ENCODE measurements around the gene NAT14. TPM values are rescaled to one million over a fixed set of nuclear protein-coding genes. Genes with fewer than 3 reads are reported as not detected.

The NAT14 gene
- total and polyA plus RNA-seq, 2 of the 8 experiments (the other 6 are each of a cell fraction or from before 2014, with no cell fraction given) = 47.1 to 71.2 TPM

DNA sequence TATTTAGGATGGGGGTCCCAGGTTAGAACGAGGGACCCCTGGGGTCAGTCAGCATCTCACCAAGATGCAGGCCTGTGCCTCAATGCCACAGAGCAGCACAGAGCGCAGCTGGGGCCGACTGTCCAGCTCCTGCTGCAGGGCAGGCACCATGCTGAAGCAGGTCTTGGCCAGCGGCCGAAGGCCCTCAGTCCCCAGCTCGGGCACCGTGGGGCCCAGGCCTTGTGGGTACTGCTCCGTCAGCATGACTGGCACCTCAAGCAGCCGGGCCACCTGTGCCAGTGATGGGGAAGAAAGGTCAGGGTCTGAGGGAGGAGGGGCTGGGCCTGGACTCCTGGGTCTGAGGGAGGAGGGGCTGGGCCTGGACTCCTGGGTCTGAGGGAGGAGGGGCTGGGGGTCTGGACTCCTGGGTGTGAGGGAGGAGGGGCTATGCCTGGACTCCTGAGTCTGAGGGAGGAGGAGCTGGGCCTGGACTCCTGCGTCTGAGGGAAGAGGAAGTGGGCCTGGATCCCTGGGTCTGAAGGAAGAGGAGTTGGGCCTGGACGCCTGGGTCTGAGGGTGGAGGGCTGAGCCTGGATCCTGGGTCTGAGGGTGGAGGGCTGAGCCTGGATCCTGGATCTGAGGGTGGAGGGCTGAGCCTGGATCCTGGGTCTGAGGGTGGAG, 29.3 kb upstream of the NAT14 start (continued):
- TF ChIP-seq TBP (IDR thresholded peaks at IDR 0.05; ENCODE audit: low read depth, low read length) = no peak
- no peak for TF ChIP-seq JUND (IDR thresholded peaks at IDR 0.05; ENCODE audit: low read length)
